ENCODE results near the gene JUNB. TPM values are rescaled to one million over a fixed set of nuclear protein-coding genes. Genes with fewer than 3 reads are reported as not detected.

Gene JUNB
- total RNA-seq, 1 experiment from 2014 or later = 16.4 TPM

DNA sequence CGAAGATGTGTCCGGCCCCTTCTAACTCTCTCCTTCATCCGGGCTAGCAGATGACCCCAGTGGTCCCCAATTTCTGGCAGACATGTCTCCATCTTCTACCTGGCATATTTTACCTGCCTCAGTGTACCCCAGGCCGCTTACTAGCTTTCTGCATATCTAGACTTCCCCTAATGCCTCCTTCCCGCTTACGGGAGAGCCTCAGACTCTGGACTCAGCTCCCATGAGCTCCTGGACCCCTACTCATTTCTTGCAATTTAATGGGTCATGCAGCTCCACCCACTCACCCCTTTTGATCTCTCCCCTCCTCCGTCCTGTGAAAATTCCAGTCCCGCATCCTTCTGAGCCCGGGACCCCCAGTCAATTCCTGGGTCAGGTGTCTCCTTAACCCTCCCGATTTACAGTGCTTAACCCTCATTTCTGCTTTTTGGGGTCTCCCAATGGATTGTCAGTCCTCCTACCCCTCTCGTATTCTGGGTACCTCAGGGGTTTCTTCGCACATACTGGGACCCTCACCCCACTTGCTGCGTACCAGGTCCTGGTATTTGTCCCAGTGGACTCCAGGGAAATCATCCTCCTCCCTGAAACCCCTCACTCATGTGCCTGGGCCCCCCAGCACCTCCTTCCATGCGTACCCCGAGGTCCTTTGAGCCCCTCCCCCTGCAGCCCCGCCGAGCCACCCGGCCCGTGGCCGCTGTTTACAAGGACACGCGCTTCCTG lies 500 bp upstream of the JUNB start:
- H3K9me3 Mint-ChIP-seq (ENCODE audit: unreplicated experiment) = no peaks in the 10 kb centered on the region
- H3K27me3 Mint-ChIP-seq (ENCODE audit: insufficient read depth, unreplicated experiment) = no peaks in the 10 kb centered on the region
- TF ChIP-seq, protein P1, sequence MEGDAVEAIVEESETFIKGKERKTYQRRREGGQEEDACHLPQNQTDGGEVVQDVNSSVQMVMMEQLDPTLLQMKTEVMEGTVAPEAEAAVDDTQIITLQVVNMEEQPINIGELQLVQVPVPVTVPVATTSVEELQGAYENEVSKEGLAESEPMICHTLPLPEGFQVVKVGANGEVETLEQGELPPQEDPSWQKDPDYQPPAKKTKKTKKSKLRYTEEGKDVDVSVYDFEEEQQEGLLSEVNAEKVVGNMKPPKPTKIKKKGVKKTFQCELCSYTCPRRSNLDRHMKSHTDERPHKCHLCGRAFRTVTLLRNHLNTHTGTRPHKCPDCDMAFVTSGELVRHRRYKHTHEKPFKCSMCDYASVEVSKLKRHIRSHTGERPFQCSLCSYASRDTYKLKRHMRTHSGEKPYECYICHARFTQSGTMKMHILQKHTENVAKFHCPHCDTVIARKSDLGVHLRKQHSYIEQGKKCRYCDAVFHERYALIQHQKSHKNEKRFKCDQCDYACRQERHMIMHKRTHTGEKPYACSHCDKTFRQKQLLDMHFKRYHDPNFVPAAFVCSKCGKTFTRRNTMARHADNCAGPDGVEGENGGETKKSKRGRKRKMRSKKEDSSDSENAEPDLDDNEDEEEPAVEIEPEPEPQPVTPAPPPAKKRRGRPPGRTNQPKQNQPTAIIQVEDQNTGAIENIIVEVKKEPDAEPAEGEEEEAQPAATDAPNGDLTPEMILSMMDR (IDR thresholded peaks at IDR 0.05; ENCODE audit: insufficient read depth in 1 of 2, low read depth in 1 of 2, low read length in 1 of 2, severe bottlenecking in 1 of 2, unreplicated experiment in 1 of 2) = no peak
- Histone ChIP-seq H3K27me3 (replicated peaks; ENCODE audit: control insufficient read depth, insufficient read depth, low read length) (no peaks in the 10 kb centered on the region), H3K4me3 (ENCODE audit: low read depth, low read length) (peak overlapping the region; percentile 40), H3K9me3 (no peaks in the 10 kb centered on the region), H3K36me3 (ENCODE audit: control insufficient read depth, insufficient read depth, low read length) (no peaks in the 10 kb centered on the region), H3K4me1 (peaks cover 26% of the 10 kb centered on the region)
- no TSS peak for BruUV-seq (replicated peaks)
- ChIA-PET CTCF (interaction anchor here (0.6 to 3.7 kb wide), 5 partner anchors 10 to 69 kb away, joined by 3 to 38 read pairs (median 5); partner anchors contain the start of gene TNPO2), POLR2A (interaction anchor here (0.5 to 3.0 kb wide), 6 partner anchors 8 to 109 kb away, joined by 3 to 36 read pairs (median 9); partner anchors contain the start of gene RNASEH2A)
- H3K36me3 Mint-ChIP-seq (ENCODE audit: insufficient read depth, unreplicated experiment) = peaks cover 42% of the 10 kb centered on the region
- peak overlapping the region; percentile 83 for H3K27ac Mint-ChIP-seq (ENCODE audit: unreplicated experiment)
- H3K4me3 Mint-ChIP-seq (ENCODE audit: unreplicated experiment) = peak overlapping the region; percentile 92
- peaks cover 21% of the 10 kb centered on the region for H3K4me1 Mint-ChIP-seq (ENCODE audit: low read depth, unreplicated experiment)
- DNase-seq = no peak
- intact Hi-C loops (cut with micrococcal nuclease; ENCODE audit: unreplicated experiment) = loop anchor here (1.0 to 5.0 kb wide), 2 partner anchors 8 to 362 kb away; partner anchors contain the start of genes IER2 and STX10

DNA sequence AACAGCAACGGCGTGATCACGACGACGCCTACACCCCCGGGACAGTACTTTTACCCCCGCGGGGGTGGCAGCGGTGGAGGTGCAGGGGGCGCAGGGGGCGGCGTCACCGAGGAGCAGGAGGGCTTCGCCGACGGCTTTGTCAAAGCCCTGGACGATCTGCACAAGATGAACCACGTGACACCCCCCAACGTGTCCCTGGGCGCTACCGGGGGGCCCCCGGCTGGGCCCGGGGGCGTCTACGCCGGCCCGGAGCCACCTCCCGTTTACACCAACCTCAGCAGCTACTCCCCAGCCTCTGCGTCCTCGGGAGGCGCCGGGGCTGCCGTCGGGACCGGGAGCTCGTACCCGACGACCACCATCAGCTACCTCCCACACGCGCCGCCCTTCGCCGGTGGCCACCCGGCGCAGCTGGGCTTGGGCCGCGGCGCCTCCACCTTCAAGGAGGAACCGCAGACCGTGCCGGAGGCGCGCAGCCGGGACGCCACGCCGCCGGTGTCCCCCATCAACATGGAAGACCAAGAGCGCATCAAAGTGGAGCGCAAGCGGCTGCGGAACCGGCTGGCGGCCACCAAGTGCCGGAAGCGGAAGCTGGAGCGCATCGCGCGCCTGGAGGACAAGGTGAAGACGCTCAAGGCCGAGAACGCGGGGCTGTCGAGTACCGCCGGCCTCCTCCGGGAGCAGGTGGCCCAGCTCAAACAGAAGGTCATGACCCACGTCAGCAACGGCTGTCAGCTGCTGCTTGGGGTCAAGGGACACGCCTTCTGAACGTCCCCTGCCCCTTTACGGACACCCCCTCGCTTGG lies 966 bp downstream of the JUNB start:
- H3K9me3 ChIP-seq = no peaks in the 10 kb centered on the region
- intact Hi-C loops (cut with micrococcal nuclease; ENCODE audit: unreplicated experiment) = loop anchor here (1.0 to 5.0 kb wide), 2 partner anchors 15 to 360 kb away; partner anchors contain the start of genes IER2 and STX10
- DNase-seq = peak; percentile 70 to 76
- H3K27me3 Mint-ChIP-seq (ENCODE audit: insufficient read depth, unreplicated experiment) = no peaks in the 10 kb centered on the region
- ChIA-PET CTCF (interaction anchor here (0.6 to 3.7 kb wide), 8 partner anchors 9 to 58 kb away, joined by 3 to 38 read pairs (median 4); partner anchors contain the start of genes RNASEH2A and TRIR), POLR2A (interaction anchor here (0.7 to 3.0 kb wide), 13 partner anchors 10 to 127 kb away, joined by 3 to 36 read pairs (median 5); partner anchors contain the start of genes PRDX2, RNASEH2A, SYCE2 and THSD8)
- TF ChIP-seq, protein P1 (IDR thresholded peaks at IDR 0.05; ENCODE audit: insufficient read depth in 1 of 2, low read depth in 1 of 2, low read length in 1 of 2, severe bottlenecking in 1 of 2, unreplicated experiment in 1 of 2) = no peak
- H3K4me1 Mint-ChIP-seq (ENCODE audit: low read depth, unreplicated experiment) = peaks cover 26% of the 10 kb centered on the region
- H3K36me3 Mint-ChIP-seq (ENCODE audit: insufficient read depth, unreplicated experiment) = peaks cover 48% of the 10 kb centered on the region
- no peaks in the 10 kb centered on the region; the same call in 1 of the 2 replicates for H3K36me3 ChIP-seq (ENCODE audit: control insufficient read depth, insufficient read depth, low read length)
- no peaks in the 10 kb centered on the region for H3K27me3 ChIP-seq (replicated peaks; ENCODE audit: control insufficient read depth, insufficient read depth, low read length)
- peaks cover 33% of the 10 kb centered on the region for H3K4me1 ChIP-seq
- H3K9me3 Mint-ChIP-seq (ENCODE audit: unreplicated experiment) = no peaks in the 10 kb centered on the region
- TSS peak; percentile 67 for BruUV-seq (replicated peaks)
- H3K4me3 Mint-ChIP-seq (ENCODE audit: unreplicated experiment) = peak overlapping the region; percentile 92
- H3K4me3 ChIP-seq (ENCODE audit: low read depth, low read length) = peak overlapping the region; percentile 93
- peak overlapping the region; percentile 83 for H3K27ac Mint-ChIP-seq (ENCODE audit: unreplicated experiment)
